ENCODE data around the gene MKI67. TPM values are rescaled to one million over a fixed set of nuclear protein-coding genes. Genes with fewer than 3 reads are reported as not detected.

The MKI67 gene
- total and polyA plus RNA-seq, 2 of the 4 experiments (the other 2 are of a cell fraction), result 13.5 to 36.4 TPM

DNA sequence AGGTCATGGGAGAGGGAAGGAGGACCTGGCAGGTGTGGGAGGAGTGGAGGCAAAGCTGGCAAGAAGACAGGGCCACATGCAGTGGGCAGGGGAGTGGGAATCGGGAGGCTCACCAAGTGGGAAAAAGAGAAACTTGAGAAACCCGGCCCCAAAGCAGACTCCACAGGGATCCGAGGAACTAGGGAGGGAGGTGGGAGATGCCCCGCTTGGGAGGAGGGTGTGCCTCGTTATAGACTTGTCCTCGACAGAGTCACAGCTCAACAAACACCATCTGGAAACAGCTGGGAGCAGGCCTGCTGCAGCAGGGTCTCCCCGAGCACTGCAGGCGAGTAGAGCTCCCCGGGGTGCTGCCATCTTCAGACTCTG lies 54.8 kb downstream of the MKI67 start:
- Histone ChIP-seq H3K27ac (ENCODE audit: insufficient read depth, low read length) (no peak overlapping the region), H3K9me3 (ENCODE audit: control insufficient read depth, insufficient read depth, low read length) (no peaks in the 10 kb centered on the region), H3K36me3 (ENCODE audit: control insufficient read depth, insufficient read depth, low read length) (no peaks in the 10 kb centered on the region), H3K23ac (ENCODE audit: low read depth, low read length) (no peak overlapping the region), H4K8ac (ENCODE audit: low read depth in 2 of 2, low read length in 2 of 2) (no peak overlapping the region), H4K5ac (ENCODE audit: low read depth, low read length) (no peak overlapping the region), H4K91ac (ENCODE audit: insufficient read depth, low read depth, low read length) (no peak overlapping the region), H2AK9ac (replicated peaks; ENCODE audit: low read depth, low read length, poor library complexity) (no peak overlapping the region), H3K4me1 (ENCODE audit: control insufficient read depth, insufficient read depth, low read length) (no peaks in the 10 kb centered on the region), H2BK20ac (ENCODE audit: low read depth, low read length) (no peak overlapping the region), H2BK5ac (ENCODE audit: low read depth, low read length, poor library complexity, severe bottlenecking) (no peak overlapping the region), H2AK5ac (ENCODE audit: low read depth, low read length) (no peak overlapping the region), H3K4ac (ENCODE audit: low read depth, low read length) (no peak overlapping the region), H2BK15ac (ENCODE audit: low read depth, low read length) (no peak overlapping the region), H3K79me1 (ENCODE audit: low read depth in 1 of 2, low read length in 2 of 2) (no peaks in the 10 kb centered on the region), H3K56ac (ENCODE audit: extremely low read depth, insufficient read depth, low read length) (no peak overlapping the region), H3K9me1 (ENCODE audit: insufficient read depth, low read length) (no peaks in the 10 kb centered on the region), H2AFZ (replicated peaks; ENCODE audit: low read length, poor library complexity) (no peak overlapping the region), H3K27me3 (ENCODE audit: control insufficient read depth, insufficient read depth, low read length) (no peaks in the 10 kb centered on the region; the same call in 1 of the 2 replicates), H3K4me2 (ENCODE audit: low read depth, low read length) (no peak overlapping the region), H4K20me1 (ENCODE audit: insufficient read depth, low read length) (no peaks in the 10 kb centered on the region), H2BK120ac (ENCODE audit: low read depth, low read length) (no peak overlapping the region), H3K18ac (ENCODE audit: low read depth, low read length) (no peak overlapping the region), H3K4me3 (ENCODE audit: insufficient read depth, low read depth, low read length) (no peak overlapping the region), H3K14ac (replicated peaks; ENCODE audit: low read depth, low read length) (no peak overlapping the region), H3K9ac (ENCODE audit: low read depth, low read length) (no peak overlapping the region)
- in situ Hi-C loops (cut with MboI; ENCODE audit: low sequenced_read_pairs) (loop anchor here (5.0 kb wide), 1 partner anchor 81 kb away; no protein-coding TSS in a partner anchor), intact Hi-C loops (cut with micrococcal nuclease) (no loop called here), dilution Hi-C loops (cut with HindIII; ENCODE audit: low sequenced_read_pairs, unreplicated experiment) (no loop called here)
- no TSS peak for BruUV-seq (replicated peaks)
- no peak for TF ChIP-seq RFX5 (IDR thresholded peaks at IDR 0.05; ENCODE audit: low read depth, low read length)
- no peak for TF ChIP-seq CHD1 (IDR thresholded peaks at IDR 0.05; ENCODE audit: low read depth, low read length)
- TF ChIP-seq CEBPB (IDR thresholded peaks at IDR 0.05; ENCODE audit: low read depth, low read length), result no peak
- TF ChIP-seq, protein P1, sequence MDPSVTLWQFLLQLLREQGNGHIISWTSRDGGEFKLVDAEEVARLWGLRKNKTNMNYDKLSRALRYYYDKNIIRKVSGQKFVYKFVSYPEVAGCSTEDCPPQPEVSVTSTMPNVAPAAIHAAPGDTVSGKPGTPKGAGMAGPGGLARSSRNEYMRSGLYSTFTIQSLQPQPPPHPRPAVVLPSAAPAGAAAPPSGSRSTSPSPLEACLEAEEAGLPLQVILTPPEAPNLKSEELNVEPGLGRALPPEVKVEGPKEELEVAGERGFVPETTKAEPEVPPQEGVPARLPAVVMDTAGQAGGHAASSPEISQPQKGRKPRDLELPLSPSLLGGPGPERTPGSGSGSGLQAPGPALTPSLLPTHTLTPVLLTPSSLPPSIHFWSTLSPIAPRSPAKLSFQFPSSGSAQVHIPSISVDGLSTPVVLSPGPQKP (IDR thresholded peaks at IDR 0.05; ENCODE audit: borderline replicate concordance, low read depth, low read length), result no peak
- no peak for TF ChIP-seq NFE2L2 (IDR thresholded peaks at IDR 0.05; ENCODE audit: low read depth, low read length)
- DNase-seq (no peak), ATAC-seq (ENCODE audit: low read depth) (no peak)
- ChIA-PET CTCF (interaction anchor here (1.1 kb wide), 1 partner anchor 36 kb away, joined by 3 read pairs; no protein-coding TSS in a partner anchor), POLR2A (ENCODE audit: unreplicated experiment) (no interaction called here)
- WGBS, 2 experiments (ENCODE audit: extremely low coverage in 2 of 2, insufficient read length in 1 of 2), result 40% methylated on average over 2 of the region's 9 CpGs; no CpG with 5 or more reads in 1 of the 2 experiments
